Fibroblast of pulmonary artery (primary cell): ENCODE measurements around the gene GSS.

Source experiments
- DNase-seq: peaks from one replicate; pipeline ENCODE4 v3.0.0-alpha.2; 2010; ENCODE audit warnings: low read depth
- H3K4me3 ChIP-seq: replicated peaks from 2 replicates; pipeline ENCODE4 v1.5.1; 2011; ENCODE audit warnings: low read depth, mild to moderate bottlenecking, control low read depth, low read length, moderate library complexity
- TF ChIP-seq, protein P1 (sequence below): IDR thresholded peaks from 2 replicates; pipeline ENCODE4 v1.5.1; 2011; ENCODE audit warnings: mild to moderate bottlenecking, control low read depth, low read length, inconsistent platforms; ENCODE audit errors: missing control alignments

GSS gene

GRCh38 chr20:34954904-34955230 is 739 bp downstream of the GSS start:
- DNase-seq, result no peak
- peak overlapping the region; percentile 85 for H3K4me3 ChIP-seq
- TF ChIP-seq, protein P1, sequence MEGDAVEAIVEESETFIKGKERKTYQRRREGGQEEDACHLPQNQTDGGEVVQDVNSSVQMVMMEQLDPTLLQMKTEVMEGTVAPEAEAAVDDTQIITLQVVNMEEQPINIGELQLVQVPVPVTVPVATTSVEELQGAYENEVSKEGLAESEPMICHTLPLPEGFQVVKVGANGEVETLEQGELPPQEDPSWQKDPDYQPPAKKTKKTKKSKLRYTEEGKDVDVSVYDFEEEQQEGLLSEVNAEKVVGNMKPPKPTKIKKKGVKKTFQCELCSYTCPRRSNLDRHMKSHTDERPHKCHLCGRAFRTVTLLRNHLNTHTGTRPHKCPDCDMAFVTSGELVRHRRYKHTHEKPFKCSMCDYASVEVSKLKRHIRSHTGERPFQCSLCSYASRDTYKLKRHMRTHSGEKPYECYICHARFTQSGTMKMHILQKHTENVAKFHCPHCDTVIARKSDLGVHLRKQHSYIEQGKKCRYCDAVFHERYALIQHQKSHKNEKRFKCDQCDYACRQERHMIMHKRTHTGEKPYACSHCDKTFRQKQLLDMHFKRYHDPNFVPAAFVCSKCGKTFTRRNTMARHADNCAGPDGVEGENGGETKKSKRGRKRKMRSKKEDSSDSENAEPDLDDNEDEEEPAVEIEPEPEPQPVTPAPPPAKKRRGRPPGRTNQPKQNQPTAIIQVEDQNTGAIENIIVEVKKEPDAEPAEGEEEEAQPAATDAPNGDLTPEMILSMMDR, result no peak

DNA sequence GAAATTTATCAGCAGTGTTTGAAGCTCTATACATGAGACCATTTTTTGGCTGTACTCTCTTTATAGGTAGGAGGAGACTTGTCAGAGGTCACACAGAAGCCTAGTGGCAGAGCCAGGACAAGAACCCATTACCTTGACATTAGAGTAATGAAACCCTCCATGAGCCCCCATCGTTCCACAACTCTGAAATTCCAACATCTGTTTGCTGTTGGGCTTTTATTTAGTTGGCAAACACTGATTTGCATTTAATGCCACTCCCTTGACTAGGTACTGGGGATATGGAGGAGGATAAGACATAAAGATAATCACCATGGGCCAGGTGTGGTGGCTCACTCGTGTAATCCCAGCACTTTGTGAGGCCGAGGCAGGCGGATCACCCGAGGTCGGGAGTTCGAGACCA is 1.6 kb downstream of the GSS start:
- no peak for DNase-seq
- TF ChIP-seq, protein P1, result no peak
- H3K4me3 ChIP-seq, result no peak overlapping the region

DNA sequence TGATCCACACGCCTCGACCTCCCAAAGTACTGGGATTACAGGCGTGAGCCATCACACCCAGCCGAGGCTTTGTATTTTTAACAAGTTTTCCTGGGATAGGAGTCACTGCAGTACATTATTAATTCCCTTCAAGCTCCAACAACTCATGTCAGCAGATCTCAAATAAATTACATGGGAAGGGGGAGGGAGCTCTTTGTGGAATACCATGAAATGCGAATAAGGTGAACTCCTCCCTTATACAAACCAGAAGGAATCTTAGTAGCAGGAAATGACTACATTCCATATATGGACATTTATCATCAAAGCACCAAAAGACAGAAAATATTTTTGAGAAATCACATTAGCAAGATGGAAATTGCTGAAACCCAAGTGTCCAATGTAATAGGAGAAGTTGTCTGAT is 2.9 kb downstream of the GSS start:
- peak; percentile 37 for DNase-seq
- no peak overlapping the region for H3K4me3 ChIP-seq
- TF ChIP-seq, protein P1, result no peak

DNA sequence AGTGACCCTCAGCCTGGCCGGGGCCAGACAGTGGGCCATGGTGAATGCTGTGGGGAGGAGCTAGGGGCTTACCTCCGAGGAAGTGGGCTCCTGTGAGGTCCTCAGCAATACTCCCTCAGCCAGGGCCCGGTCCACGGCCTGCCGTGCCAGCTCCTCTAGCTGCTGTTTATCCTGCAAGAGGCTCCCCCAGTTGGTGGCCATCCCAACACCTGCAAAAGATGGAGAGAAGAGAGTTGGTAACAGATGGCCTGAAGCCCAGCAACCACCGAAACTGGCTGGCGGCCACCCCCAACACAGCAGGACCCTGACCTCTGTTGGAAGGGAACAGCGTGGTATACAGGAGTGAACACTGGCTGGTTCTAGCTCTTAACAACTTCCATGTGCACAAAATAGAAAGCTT is 4.0 kb downstream of the GSS start:
- H3K4me3 ChIP-seq, result no peak overlapping the region
- TF ChIP-seq, protein P1, result no peak
- DNase-seq, result no peak

- TF ChIP-seq, protein P1, result no peak
- H3K4me3 ChIP-seq, result no peak overlapping the region
- DNase-seq, result no peak
These were observed 4.4 kb downstream of the GSS start for GRCh38 chr20:34951252-34951651.

GRCh38 chr20:34949120-34949519 is 6.5 kb downstream of the GSS start:
- no peak for DNase-seq
- TF ChIP-seq, protein P1, result no peak
- H3K4me3 ChIP-seq, result no peak overlapping the region

GRCh38 chr20:34948030-34948429 is 7.6 kb downstream of the GSS start:
- TF ChIP-seq, protein P1, result peak; percentile 5
- DNase-seq, result peak; percentile 72
- H3K4me3 ChIP-seq, result no peak overlapping the region
